ENCODE measurements around the gene SSR4. TPM values are rescaled to one million over a fixed set of nuclear protein-coding genes. Genes with fewer than 3 reads are reported as not detected.

The SSR4 gene
- total and polyA plus RNA-seq, 2 of the 13 experiments (the other 11 are each of a cell fraction or from before 2014, with no cell fraction given), result 214 to 288 TPM

- no peak for ATAC-seq
Measured at GRCh38 chrX:153804100-153804595, 9.7 kb downstream of the SSR4 start.

DNA sequence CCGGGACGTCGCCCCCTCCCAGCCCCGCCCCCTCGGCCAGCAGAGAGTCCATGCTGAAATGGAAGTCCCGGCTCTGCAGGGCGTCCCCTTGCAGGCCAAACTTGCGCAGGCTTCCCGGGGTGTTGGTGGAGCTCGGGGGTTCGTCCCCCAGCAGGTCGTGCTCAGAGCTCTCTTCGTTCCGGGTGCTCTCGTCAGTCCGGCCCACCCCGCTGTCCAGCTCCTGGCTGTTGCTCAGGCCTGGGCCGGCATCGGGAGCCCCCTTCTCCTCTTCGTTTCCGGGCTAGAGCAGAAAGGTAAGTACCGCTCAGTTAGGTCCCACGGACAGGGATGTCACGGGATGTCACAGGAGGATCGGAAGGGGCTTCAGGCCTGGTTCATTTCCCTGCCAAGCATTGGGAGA, 10.2 kb downstream of the SSR4 start:
- BruUV-seq (replicated peaks), result no TSS peak
- no peak overlapping the region for H2AFZ ChIP-seq (ENCODE audit: low read length)
- no peak for FAIRE-seq
- H3K36me3 ChIP-seq (replicated peaks in 1 of 2; ENCODE audit: control insufficient read depth in 1 of 2, insufficient read depth in 2 of 2, low read length in 2 of 2), result no peaks in the 10 kb centered on the region
- ChIA-PET CTCF (ENCODE audit: low intra/inter-chr PET ratio, low total read pairs) (no interaction called here), POLR2A (interaction anchor here (0.8 kb wide), 1 partner anchor 12 kb away, joined by 3 read pairs; no protein-coding TSS in a partner anchor)
- WGBS (ENCODE audit: low lambda C conversion rate), result no CpG with 5 or more reads among the region's 25 CpGs
- in situ Hi-C loops (cut with HindIII; ENCODE audit: extremely low pct_ligation_motif_present, low pct_unique_long_range_greater_than_20kb), result no loop called here
- H3K4me1 ChIP-seq (ENCODE audit: insufficient read depth, low read length), result no peaks in the 10 kb centered on the region
- no peaks in the 10 kb centered on the region for H3K79me2 ChIP-seq (ENCODE audit: insufficient read depth, low read length)
- no peaks in the 10 kb centered on the region for H4K20me1 ChIP-seq (ENCODE audit: insufficient read depth, low read length)
- no peak overlapping the region for H3K4me2 ChIP-seq (ENCODE audit: low read depth, low read length)
- no peak overlapping the region for H3K4me3 ChIP-seq (replicated peaks in 1 of 3; ENCODE audit: insufficient read depth in 1 of 3, low read depth in 2 of 3, low read length in 3 of 3)
- DNase-seq (ENCODE audit: low spot score), result no peak
- ATAC-seq, result no peak
- H3K27me3 ChIP-seq (ENCODE audit: control insufficient read depth in 1 of 2, insufficient read depth in 2 of 2, low read length in 2 of 2), result peaks cover 3 to 27% of the 10 kb centered on the region in 2 experiments; a peak in 3 of 5 replicates
- no peaks in the 10 kb centered on the region for H3K9me3 ChIP-seq (ENCODE audit: low read length)
- H3K27ac ChIP-seq (ENCODE audit: extremely low read length, insufficient read depth, low read length), result no peak overlapping the region
- intact Hi-C loops (cut with micrococcal nuclease; ENCODE audit: unreplicated experiment), result no loop called here
- H3K9ac ChIP-seq (ENCODE audit: insufficient read depth, low read depth, low read length), result no peak overlapping the region
- TF ChIP-seq ELF1 (CRISPR knock-in tag; IDR thresholded peaks at IDR 0.05) (no peak), SMAD3 (CRISPR knock-in tag; IDR thresholded peaks at IDR 0.05) (no peak), EED (CRISPR knock-in tag; IDR thresholded peaks at IDR 0.05) (no peak), SP1 (IDR thresholded peaks at IDR 0.05) (no peak), SP1 (CRISPR knock-in tag; IDR thresholded peaks at IDR 0.05) (no peak)
- TF ChIP-seq, protein P1, sequence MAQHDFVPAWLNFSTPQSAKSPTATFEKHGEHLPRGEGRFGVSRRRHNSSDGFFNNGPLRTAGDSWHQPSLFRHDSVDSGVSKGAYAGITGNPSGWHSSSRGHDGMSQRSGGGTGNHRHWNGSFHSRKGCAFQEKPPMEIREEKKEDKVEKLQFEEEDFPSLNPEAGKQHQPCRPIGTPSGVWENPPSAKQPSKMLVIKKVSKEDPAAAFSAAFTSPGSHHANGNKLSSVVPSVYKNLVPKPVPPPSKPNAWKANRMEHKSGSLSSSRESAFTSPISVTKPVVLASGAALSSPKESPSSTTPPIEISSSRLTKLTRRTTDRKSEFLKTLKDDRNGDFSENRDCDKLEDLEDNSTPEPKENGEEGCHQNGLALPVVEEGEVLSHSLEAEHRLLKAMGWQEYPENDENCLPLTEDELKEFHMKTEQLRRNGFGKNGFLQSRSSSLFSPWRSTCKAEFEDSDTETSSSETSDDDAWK (CRISPR knock-in tag; IDR thresholded peaks at IDR 0.05), result no peak
- TF ChIP-seq, protein P2, sequence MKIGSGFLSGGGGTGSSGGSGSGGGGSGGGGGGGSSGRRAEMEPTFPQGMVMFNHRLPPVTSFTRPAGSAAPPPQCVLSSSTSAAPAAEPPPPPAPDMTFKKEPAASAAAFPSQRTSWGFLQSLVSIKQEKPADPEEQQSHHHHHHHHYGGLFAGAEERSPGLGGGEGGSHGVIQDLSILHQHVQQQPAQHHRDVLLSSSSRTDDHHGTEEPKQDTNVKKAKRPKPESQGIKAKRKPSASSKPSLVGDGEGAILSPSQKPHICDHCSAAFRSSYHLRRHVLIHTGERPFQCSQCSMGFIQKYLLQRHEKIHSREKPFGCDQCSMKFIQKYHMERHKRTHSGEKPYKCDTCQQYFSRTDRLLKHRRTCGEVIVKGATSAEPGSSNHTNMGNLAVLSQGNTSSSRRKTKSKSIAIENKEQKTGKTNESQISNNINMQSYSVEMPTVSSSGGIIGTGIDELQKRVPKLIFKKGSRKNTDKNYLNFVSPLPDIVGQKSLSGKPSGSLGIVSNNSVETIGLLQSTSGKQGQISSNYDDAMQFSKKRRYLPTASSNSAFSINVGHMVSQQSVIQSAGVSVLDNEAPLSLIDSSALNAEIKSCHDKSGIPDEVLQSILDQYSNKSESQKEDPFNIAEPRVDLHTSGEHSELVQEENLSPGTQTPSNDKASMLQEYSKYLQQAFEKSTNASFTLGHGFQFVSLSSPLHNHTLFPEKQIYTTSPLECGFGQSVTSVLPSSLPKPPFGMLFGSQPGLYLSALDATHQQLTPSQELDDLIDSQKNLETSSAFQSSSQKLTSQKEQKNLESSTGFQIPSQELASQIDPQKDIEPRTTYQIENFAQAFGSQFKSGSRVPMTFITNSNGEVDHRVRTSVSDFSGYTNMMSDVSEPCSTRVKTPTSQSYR (CRISPR knock-in tag; IDR thresholded peaks at IDR 0.05; ENCODE audit: borderline replicate concordance), result no peak

More at GRCh38 chrX:153804100-153804595, 9.7 kb downstream of the SSR4 start:
- Histone ChIP-seq H2AFZ (ENCODE audit: low read length) (no peak overlapping the region), H3K9me3 (ENCODE audit: low read length) (no peaks in the 10 kb centered on the region), H3K27me3 (ENCODE audit: control insufficient read depth in 1 of 2, insufficient read depth in 2 of 2, low read length in 2 of 2) (peaks cover 3 to 27% of the 10 kb centered on the region in 2 experiments; a peak in 3 of 5 replicates), H3K4me3 (replicated peaks in 1 of 3; ENCODE audit: insufficient read depth in 1 of 3, low read depth in 2 of 3, low read length in 3 of 3) (no peak overlapping the region), H3K4me1 (ENCODE audit: insufficient read depth, low read length) (no peaks in the 10 kb centered on the region), H3K4me2 (ENCODE audit: low read depth, low read length) (no peak overlapping the region), H3K36me3 (replicated peaks in 1 of 2; ENCODE audit: control insufficient read depth in 1 of 2, insufficient read depth in 2 of 2, low read length in 2 of 2) (no peaks in the 10 kb centered on the region), H4K20me1 (ENCODE audit: insufficient read depth, low read length) (no peaks in the 10 kb centered on the region), H3K79me2 (ENCODE audit: insufficient read depth, low read length) (no peaks in the 10 kb centered on the region), H3K9ac (ENCODE audit: insufficient read depth, low read depth, low read length) (no peak overlapping the region), H3K27ac (ENCODE audit: extremely low read length, insufficient read depth, low read length) (no peak overlapping the region)
- FAIRE-seq, result no peak
- intact Hi-C loops (cut with micrococcal nuclease; ENCODE audit: unreplicated experiment), result no loop called here
- CTCF ChIA-PET (ENCODE audit: low intra/inter-chr PET ratio, low total read pairs), result no interaction called here
- POLR2A ChIA-PET, result interaction anchor here (0.8 kb wide), 1 partner anchor 13 kb away, joined by 3 read pairs; no protein-coding TSS in a partner anchor
- in situ Hi-C loops (cut with HindIII; ENCODE audit: extremely low pct_ligation_motif_present, low pct_unique_long_range_greater_than_20kb), result no loop called here
- TF ChIP-seq IRX3 (CRISPR knock-in tag; IDR thresholded peaks at IDR 0.05; ENCODE audit: borderline replicate concordance, low read depth), result no peak
- TF ChIP-seq ELK4 (CRISPR knock-in tag; IDR thresholded peaks at IDR 0.05; ENCODE audit: borderline replicate concordance), result no peak
- no peak for TF ChIP-seq ZNF572 (CRISPR knock-in tag; IDR thresholded peaks at IDR 0.05)
- no peak for TF ChIP-seq SMC3 (IDR thresholded peaks at IDR 0.05; ENCODE audit: low read length)
- no peak for TF ChIP-seq ZNF292 (CRISPR knock-in tag; IDR thresholded peaks at IDR 0.05; ENCODE audit: borderline replicate concordance, low read depth)
- no peak for TF ChIP-seq ZNF343 (CRISPR knock-in tag; IDR thresholded peaks at IDR 0.05)
- TF ChIP-seq ZNF773 (CRISPR knock-in tag; IDR thresholded peaks at IDR 0.05; ENCODE audit: borderline replicate concordance), result no peak
- no peak for TF ChIP-seq ZMYM2 (CRISPR knock-in tag; IDR thresholded peaks at IDR 0.05)
- TF ChIP-seq ZNF383 (CRISPR knock-in tag; IDR thresholded peaks at IDR 0.05; ENCODE audit: borderline replicate concordance), result no peak
- TF ChIP-seq ZFP90 (CRISPR knock-in tag; IDR thresholded peaks at IDR 0.05; ENCODE audit: borderline replicate concordance), result no peak
- no peak for TF ChIP-seq ZNF788 (CRISPR knock-in tag; IDR thresholded peaks at IDR 0.05; ENCODE audit: borderline replicate concordance)
- 0% methylated on average over 1 of the region's 34 CpGs for WGBS (ENCODE audit: low lambda C conversion rate)
- DNase-seq (ENCODE audit: low spot score), result no peak
- BruUV-seq (replicated peaks), result no TSS peak
